ENCODE results near the gene LOXL3. TPM values are rescaled to one million over a fixed set of nuclear protein-coding genes. Genes with fewer than 3 reads are reported as not detected.

Gene LOXL3
- total RNA-seq, 1 experiment from 2014 or later = 5.8 TPM

DNA sequence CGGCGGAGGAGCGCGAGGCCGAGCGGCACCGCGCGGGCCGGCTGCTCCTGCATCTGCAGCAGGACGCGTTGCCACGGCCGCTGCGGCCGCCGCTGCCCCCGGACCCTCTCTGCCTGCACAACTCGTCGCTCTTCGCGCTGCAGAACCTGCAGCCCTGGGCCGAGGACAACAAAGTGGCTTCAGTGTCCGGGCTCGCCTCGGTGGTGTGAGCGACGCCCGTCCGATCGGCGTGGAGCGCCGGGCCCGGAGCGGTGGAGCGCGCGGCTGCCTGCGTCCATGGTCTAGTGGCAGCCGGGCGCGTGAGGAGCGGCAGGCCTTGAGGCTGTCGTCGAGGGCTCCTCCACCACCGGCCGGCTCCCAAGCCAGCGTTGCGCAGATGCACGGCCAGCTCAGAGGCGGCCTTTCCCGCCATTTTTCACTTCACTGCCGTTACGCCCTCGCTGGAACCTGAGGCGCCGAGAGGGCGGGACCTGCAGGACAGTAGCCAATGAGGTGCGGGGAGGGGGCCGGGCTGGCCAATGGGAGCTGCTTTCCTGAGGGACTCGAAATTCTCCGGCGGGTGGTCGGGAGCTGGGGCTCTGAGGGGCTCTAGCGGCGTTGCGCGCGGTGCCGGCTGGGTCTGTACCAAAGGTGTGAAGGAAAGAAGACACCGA, 37.6 kb downstream of the LOXL3 start:
- Histone ChIP-seq H4K20me1 (ENCODE audit: low read length) (no peaks in the 10 kb centered on the region), H3F3A (ENCODE audit: low read length, unreplicated experiment) (no peaks in the 10 kb centered on the region), H3K27me3 (ENCODE audit: low read length) (no peaks in the 10 kb centered on the region), H3K4me1 (ENCODE audit: insufficient read depth, low read length) (0 out of 2 replicates have a peak, but pooled peaks cover 3% of the 10 kb centered on the region), H2AFZ (ENCODE audit: low read length) (no peak overlapping the region), H3K27ac (ENCODE audit: low read length) (no peak overlapping the region), H3K9me3 (ENCODE audit: low read length) (no peaks in the 10 kb centered on the region), H3K4me3 (ENCODE audit: low read length) (no peak overlapping the region), H3K9me2 (replicated peaks; ENCODE audit: low read length) (no peaks in the 10 kb centered on the region), H3K9ac (ENCODE audit: low read length) (no peak overlapping the region), H3K4me2 (ENCODE audit: low read length) (no peak overlapping the region), H3K79me2 (ENCODE audit: low read length) (no peaks in the 10 kb centered on the region), H3K36me3 (ENCODE audit: low read depth, low read length) (no peaks in the 10 kb centered on the region)
- TF ChIP-seq EZH2 (IDR thresholded peaks at IDR 0.05; ENCODE audit: low read length, unreplicated experiment) (no peak), CTCF (conservative IDR thresholded peaks at IDR 0.05; ENCODE audit: low read depth, low read length) (no peak), EZH2phosphoT487 (IDR thresholded peaks at IDR 0.05; ENCODE audit: borderline replicate concordance, low read length) (no peak)
- no peak for ATAC-seq
- ChIA-PET POLR2A (ENCODE audit: unreplicated experiment) (no interaction called here), CTCF (no interaction called here)
- intact Hi-C loops (cut with micrococcal nuclease) = no loop called here
- BruUV-seq (replicated peaks) = no TSS peak
- DNase-seq = no peak

DNA sequence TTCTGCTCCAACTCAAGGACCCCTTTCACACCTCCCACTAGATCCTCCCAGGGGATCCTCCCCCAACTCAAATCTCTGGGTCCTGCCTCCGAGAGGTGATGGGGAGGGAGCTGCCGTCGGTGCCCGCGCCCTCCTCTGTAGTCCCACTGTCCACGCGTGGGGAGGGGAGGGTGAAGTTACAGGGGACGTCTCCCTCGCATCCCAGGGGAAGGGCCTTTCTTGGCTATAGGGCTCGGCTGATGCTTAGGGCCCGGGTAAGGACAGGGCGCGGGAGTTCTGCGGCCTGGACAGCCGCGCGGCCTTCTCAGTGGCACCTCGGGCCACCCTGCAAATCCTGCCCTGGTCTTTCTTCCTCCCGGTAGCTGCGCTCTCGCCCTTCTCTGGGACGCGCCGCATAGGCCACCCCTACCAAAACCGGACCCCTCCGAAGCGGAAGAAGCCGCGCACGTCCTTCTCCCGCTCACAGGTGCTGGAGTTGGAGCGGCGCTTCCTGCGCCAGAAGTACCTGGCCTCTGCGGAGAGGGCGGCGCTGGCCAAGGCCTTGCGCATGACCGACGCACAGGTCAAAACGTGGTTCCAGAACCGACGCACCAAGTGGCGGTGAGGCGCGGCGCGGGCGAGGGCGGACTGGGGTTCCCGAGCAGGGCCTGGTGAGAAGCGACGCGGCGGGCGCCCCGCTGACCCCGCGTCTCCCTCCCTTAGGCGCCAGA, 38.3 kb downstream of the LOXL3 start:
- DNase-seq = no peak
- Histone ChIP-seq H3K4me1 (ENCODE audit: insufficient read depth, low read length) (0 out of 2 replicates have a peak, but pooled peaks cover 3% of the 10 kb centered on the region), H4K20me1 (ENCODE audit: low read length) (no peaks in the 10 kb centered on the region), H3K4me3 (ENCODE audit: low read length) (no peak overlapping the region), H3K9me3 (ENCODE audit: low read length) (no peaks in the 10 kb centered on the region), H3K36me3 (ENCODE audit: low read depth, low read length) (no peaks in the 10 kb centered on the region), H3F3A (ENCODE audit: low read length, unreplicated experiment) (no peaks in the 10 kb centered on the region), H3K9me2 (replicated peaks; ENCODE audit: low read length) (no peaks in the 10 kb centered on the region), H3K79me2 (ENCODE audit: low read length) (no peaks in the 10 kb centered on the region), H3K27me3 (ENCODE audit: low read length) (no peaks in the 10 kb centered on the region), H3K27ac (ENCODE audit: low read length) (no peak overlapping the region), H3K4me2 (ENCODE audit: low read length) (no peak overlapping the region), H2AFZ (ENCODE audit: low read length) (no peak overlapping the region), H3K9ac (ENCODE audit: low read length) (no peak overlapping the region)
- no peak for TF ChIP-seq EZH2 (IDR thresholded peaks at IDR 0.05; ENCODE audit: low read length, unreplicated experiment)
- TF ChIP-seq EZH2phosphoT487 (IDR thresholded peaks at IDR 0.05; ENCODE audit: borderline replicate concordance, low read length) = no peak
- TF ChIP-seq CTCF (conservative IDR thresholded peaks at IDR 0.05; ENCODE audit: low read depth, low read length) = no peak
- ATAC-seq = no peak
- ChIA-PET CTCF (no interaction called here), POLR2A (ENCODE audit: unreplicated experiment) (no interaction called here)
- intact Hi-C loops (cut with micrococcal nuclease) = no loop called here
- no TSS peak for BruUV-seq (replicated peaks)

Data from PC-3 (cell line).